Endometrium (tissue), 2 donors: Measurements from ENCODE around the gene POLDIP2.

Source experiments
- FAIRE-seq: peaks from 2 replicates; lab custom pipeline; 2012; peaks lifted over from hg19 to GRCh38; lab: Jason Lieb, UNC
- donor health status: control.
- donor health status: control.

POLDIP2 gene

DNA sequence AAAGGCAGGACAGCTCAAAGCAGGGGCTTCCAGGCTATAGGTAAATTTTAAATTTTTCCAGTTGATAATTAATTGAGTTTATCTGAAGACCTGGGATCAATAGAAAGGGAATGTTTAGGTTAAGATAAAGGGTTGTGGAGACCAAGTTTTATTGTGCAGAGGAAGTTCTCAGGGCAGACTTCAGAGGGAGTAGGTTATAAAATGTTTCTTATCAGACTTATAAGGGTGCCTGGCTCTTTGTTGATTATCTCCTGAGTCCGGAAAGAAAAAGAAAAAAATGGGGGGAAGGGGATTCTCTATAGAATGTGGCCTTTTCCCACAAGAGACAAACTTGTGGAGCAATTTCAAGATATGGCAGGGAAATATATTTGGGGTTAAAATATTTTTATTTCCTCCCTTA is 32.8 kb upstream of the POLDIP2 start:
- no peak for FAIRE-seq

DNA sequence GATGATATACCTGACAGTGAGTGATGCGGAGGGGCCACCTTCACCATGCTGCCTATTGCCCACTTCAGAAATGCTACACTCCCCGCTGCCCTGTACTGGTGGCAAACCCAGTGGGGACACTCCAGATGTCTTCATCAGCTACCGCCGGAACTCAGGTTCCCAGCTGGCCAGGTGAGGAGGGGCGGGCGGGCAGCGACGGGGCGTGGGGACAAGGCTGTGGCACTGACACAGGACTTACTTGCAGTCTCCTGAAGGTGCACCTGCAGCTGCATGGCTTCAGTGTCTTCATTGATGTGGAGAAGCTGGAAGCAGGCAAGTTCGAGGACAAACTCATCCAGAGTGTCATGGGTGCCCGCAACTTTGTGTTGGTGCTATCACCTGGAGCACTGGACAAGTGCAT is 30.8 kb upstream of the POLDIP2 start:
- FAIRE-seq, result no peak

DNA sequence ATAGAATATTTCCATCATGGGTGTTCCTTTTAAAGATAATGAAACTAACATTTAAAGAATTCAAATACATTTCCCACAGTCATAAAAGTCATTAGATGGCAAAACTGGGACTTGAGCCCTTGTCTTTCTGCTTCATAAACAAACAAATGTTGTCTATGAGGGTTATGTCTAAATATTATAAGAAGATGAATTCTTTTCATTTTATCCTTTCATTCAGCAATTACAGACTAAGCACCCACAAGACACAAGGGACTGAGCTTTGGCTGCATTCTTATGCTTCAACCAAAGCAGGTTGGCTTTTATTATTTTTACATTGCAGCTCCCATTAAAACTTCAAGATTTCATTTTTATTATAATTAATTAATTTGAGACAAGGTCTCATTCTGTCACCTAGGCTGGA is 29.1 kb upstream of the POLDIP2 start:
- FAIRE-seq, result no peak

DNA sequence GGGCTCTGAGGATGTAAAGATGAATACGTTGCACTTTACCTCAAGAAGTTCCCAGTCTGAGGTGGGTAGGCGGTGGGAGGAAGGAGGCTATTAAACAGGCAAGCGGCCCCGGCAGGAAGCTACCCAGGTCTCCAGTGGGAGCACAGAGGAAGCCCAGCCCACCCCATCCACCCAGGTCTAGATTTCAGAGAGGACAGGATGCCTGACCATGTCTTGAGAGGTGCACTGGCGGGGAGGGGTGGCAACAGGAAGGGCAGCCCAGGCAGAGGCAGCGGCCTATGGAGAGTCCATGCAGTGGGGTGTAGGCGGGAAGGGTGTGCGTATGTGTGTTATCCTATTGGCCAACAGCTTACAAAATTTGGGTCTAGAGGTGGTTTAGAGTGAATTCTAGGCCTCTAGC is 28.1 kb upstream of the POLDIP2 start:
- no peak for FAIRE-seq

DNA sequence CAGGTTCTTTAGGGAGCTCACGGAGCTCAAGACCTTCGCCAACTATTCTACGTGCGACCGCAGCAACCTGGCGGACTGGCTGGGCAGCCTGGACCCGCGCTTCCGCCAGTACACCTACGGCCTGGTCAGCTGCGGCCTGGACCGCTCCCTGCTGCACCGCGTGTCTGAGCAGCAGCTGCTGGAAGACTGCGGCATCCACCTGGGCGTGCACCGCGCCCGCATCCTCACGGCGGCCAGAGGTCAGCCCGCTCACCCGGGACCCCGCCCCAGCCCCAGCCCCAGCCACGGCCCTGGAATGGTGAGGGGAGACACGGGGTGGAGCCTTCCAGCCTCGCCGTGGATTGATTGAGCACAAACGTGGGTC is 27.7 kb upstream of the POLDIP2 start:
- FAIRE-seq, result no peak

DNA sequence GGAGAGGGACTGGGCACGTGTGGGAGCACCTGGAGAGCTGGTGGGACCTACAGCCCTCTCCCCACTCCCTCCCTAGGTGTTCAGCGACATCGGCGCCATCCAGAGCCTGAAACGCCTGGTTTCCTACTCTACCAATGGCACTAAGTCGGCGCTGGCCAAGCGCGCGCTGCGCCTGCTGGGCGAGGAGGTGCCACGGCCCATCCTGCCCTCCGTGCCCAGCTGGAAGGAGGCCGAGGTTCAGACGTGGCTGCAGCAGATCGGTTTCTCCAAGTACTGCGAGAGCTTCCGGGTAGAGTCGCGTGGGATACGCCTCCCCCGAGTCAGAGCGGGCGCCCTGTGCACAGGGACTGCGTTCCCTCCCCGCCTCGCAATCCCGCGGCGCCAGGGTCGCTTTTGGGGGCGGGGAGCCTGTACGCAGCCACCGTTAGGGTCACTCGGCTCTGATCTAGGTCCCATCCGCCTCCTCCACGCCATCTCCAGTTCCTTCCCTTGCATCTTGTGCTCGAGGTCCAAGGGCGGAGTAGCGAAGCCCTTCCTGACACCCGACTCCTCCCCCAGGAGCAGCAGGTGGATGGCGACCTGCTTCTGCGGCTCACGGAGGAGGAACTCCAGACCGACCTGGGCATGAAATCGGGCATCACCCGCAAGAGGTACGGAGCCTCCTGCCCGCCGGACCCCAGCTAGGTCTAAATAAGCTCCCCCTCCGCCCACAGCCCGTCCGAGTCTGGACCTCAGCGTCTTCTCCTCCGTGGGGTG is 27.1 kb upstream of the POLDIP2 start:
- no peak for FAIRE-seq

DNA sequence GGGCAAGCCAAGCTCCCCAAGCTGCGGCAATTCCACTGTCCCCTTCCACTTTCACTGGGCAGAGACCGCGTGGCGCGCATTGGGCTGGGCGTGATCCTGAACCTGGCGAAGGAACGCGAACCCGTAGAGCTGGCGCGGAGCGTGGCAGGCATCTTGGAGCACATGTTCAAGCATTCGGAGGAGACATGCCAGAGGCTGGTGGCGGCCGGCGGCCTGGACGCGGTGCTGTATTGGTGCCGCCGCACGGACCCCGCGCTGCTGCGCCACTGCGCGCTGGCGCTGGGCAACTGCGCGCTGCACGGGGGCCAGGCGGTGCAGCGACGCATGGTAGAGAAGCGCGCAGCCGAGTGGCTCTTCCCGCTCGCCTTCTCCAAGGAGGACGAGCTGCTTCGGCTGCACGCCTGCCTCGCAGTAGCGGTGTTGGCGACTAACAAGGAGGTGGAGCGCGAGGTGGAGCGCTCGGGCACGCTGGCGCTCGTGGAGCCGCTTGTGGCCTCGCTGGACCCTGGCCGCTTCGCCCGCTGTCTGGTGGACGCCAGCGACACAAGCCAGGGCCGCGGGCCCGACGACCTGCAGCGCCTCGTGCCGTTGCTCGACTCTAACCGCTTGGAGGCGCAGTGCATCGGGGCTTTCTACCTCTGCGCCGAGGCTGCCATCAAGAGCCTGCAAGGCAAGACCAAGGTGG is 24.0 kb upstream of the POLDIP2 start:
- FAIRE-seq, result no peak

DNA sequence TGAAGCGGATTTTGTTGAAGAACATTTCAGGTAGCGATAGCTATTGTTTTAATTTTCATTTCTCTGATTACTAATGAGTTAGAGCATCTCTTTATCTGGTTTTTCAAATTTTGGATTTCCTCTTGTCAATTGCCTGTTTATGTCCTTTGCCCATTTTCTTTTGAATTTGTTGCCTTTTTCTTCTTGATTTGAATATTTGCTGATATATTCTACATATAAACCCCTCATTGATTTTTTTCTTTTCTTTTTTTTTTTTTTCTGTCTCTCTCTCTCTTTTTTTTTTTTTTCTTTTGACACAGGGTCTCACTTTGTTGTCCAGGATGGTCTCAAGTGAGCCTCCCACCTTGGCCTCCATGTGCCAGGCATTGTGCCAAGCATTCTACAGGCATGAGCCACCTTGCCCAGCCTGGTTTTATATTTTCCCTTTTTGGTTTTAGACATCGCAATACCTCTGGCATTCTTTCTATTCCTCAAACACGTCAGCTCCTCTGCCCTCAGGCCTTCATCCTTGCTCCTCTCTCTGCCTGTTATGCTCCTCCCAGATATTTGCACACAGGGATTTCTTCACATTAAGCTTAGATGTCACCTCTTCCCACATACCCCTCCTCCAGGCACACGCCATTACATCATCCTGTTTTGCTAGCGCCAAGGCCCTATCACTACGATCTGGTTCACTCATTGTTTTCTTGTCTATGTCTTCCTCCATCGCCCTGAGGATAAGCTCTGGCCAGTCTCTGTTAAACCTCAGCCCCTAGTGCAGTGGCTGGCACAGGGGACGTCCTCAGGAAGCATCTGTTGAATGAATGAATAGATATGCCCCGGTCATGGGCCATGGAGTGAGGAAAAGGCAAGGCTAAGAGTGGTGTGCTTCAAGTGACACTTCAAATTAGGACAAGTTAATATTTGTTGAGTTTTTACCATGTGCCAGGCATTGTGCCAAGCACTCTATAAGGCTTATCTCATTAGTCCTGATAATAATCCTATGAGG is 22.8 kb upstream of the POLDIP2 start:
- no peak for FAIRE-seq

DNA sequence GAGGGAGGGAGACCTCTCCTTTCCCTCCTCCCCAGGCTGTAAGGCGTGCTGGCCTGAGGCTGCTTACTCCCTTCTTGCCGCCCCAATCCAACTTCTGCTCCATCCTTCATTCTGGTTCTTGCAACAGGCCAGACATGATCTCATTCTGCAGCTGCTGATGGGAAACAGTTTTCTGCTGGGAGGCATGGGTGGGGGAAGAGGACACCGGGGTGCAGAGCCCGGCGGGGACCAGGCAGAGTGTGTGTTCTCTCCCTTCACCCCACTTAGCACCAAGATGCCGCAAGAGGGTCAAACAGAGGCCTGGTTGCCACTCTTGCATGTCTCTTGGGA is 15.6 kb upstream of the POLDIP2 start:
- FAIRE-seq, result no peak

DNA sequence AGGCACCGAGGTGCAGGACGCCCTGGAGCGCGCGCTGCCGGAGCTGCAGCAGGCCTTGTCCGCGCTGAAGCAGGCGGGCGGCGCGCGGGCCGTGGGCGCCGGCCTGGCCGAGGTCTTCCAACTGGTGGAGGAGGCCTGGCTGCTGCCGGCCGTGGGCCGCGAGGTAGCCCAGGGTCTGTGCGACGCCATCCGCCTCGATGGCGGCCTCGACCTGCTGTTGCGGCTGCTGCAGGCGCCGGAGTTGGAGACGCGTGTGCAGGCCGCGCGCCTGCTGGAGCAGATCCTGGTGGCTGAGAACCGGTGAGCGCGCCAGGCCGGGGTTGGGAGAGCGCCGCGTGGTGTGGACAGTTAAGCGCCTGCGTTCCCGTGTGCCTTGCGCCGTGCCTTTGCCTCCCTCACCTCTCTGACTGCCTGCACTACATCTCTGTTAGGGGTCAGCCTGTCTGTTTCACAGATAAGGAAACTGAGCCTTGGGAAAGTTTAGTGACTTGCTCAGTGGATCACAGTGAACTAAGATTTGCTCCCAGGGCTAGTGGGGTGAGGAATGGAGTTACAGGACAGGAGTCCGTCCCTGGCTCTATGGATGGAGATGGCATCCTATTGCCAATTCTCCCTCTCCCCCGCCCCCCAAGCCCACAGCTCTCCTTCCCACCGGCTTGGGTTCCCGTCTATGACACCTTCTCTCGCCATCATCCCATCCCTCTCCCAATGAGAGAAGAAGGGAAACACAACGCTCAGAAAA is 15.0 kb upstream of the POLDIP2 start:
- FAIRE-seq, result no peak

DNA sequence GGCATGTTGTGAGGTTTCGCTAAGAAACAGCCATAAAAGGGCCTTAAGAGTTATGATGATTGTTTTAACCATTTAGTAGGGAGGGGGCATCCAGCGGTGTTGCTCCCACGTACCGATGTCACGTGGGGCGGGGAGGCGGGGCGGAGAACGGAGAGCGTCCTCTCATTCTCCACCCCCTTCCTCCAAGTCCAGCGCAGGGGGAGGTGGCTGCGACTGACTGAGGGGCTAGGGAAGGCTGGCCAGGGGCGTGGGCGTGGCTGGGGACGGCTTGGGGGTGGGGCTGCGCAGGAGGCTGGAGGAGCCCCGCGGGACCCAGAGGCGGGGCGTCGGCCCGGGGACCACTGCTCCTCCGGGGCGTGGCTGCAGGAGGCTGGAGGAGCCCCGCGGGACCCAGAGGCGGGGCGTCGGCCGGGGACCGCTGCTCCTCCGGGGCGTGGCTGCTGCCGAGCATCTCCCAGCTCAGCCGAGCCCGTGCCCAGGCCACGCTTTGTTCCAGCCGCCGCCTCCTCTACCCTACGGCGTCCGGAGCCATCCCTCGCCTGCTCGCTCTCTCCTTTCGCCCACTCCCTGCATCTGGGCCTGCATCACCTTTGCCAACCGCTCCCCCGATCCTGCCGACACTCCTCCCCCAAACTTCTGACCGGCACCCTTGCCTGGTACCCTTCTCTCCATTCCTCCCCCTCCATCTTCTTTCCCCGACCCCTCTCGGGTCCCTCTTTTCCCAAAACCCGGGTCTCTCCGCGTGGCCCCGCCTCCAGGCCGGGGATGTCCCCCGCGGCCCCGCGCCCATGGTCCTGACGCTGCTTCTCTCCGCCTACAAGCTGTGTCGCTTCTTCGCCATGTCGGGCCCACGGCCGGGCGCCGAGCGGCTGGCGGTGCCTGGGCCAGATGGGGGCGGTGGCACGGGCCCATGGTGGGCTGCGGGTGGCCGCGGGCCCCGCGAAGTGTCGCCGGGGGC is 14.2 kb upstream of the POLDIP2 start, which contains the start of gene SARM1:
SARM1 (plus strand) TSS at position 450 of the 958 bp plus-strand sequence; CDS start at position 789, 339 bp downstream.
- FAIRE-seq, result no peak

DNA sequence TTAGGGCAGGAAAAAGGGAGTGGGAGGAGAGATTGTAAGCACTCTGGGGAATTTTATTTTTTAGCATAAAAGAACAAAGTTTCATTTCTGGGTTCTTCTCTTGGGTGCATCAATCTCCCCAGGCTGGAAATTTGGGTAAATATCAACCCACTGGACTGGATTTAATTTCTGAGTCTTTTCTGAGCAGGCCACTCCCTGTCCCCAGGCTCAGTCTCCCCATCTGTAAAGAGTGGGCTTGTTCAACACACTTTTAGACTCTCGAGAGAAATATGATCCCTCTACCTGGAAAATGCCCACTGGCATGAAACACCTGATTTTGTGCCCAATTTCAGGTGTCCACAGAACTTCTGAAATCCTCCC is 13.4 kb upstream of the POLDIP2 start:
- no peak for FAIRE-seq

DNA sequence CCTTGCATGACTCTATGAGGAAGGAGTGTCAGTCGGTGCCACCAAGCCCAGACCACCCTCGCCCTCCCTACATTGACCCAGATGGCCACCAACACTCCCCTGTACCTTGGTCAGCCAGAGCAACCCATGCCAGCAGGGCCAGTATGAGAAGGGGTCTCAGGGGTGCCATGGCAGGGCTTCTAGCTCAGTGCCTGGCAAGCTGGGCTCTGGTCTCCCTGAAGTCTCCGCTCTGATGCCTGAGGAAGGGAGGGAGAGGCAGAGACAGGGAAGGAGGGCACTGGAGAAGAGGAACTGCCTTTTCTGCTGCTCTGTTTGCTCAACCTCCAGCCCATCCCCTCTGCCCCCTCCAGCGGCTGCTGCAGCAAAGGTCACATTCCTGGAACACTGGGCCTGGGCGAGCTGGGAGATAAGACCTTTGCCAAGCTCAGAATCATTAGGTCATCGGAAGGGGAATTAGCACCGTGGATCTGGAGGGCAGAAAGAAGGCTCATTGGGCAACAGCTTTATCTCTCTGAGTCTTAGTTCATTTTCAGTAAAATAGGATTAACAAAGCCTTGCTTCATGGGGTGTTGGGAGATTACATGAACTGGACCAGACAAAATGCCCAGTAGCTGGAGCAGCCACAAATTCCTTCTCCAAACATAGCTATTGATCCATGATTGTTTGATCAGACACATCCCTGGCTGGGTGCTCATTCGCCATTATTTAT is 12.9 kb upstream of the POLDIP2 start, which contains the start of gene VTN:
VTN (minus strand) TSS at position 273 of the 709 bp plus-strand sequence; CDS start at position 169, 104 bp downstream.
- FAIRE-seq, result no peak

DNA sequence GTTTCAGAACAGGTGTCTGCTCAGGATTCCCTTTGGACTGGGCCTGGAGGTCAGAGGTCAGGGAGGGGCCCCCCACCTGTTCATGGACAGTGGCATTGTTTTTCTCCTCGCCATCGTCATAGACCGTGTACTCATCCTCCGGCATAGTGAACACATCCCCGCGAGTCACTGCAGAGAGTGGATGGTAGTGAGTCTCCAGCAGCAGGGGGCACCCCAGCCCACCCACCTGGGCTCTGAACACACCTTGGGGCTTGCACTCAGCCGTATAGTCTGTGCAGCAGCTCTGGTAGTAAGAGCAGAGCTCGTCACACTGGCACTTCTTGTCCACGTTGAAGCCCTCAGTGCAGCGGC is 12.3 kb upstream of the POLDIP2 start:
- FAIRE-seq, result no peak

DNA sequence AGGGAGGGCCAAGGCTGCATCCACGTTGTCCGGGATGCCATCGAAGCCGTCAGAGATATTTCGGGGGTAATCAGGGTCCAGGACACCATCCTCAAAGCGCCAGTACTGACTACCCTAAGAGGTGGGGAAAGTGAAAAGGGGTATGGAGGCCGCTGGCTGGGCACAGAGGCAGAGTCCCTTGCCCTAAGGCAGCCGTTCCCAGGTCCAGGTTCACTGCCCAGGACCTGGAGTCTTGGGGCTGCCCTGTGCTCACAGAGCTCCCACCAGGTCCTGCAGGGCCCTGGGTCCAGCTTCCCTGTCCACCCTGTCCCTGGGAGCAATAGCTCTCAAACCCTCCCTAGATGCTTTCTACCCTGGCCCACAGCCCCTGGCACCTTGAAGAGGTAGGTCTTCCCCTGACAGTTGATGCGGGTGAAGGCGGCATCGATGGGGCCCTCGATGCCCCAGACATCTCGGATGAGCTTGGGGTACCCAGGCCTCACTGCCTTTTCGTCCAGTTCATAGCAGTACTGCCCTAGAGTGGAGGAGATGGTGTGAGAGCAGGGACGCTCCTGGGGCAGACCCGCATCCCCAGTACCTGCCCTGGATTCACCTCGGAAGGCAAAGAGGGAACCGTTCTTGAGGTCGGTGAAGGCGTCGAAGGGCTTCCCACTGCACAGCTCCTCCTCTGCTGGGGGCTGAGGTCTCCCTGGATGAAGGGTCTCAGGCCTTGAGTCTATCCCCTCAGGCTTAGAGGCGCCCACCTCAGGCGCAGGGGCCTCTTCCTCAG is 11.8 kb upstream of the POLDIP2 start:
- FAIRE-seq, result no peak

DNA sequence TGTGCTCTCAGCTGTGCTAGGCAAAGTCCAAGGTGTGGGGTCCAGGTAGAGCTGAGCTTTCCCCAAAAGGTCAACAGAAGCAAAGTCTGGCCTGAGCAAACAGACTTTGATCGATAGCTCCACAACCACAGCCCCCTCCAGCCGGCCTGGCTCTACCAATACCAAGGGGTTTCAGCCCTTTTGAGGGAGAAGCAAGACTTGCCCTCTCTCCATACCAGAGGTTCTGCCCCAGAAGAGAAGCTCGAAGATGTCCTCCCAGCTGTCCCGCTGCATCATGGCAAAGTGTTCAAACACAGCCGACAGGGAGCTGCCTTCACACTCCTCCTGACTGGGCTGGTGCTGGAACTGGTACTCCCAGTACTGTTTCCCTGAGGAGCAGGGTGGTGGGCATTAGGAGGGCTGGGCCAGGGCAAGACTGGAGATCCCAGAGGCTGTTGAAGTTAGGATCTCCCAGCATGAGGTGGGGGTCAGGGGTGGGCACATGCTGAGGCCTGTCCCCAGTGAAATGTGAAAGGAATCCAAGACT is 11.0 kb upstream of the POLDIP2 start:
- no peak for FAIRE-seq

DNA sequence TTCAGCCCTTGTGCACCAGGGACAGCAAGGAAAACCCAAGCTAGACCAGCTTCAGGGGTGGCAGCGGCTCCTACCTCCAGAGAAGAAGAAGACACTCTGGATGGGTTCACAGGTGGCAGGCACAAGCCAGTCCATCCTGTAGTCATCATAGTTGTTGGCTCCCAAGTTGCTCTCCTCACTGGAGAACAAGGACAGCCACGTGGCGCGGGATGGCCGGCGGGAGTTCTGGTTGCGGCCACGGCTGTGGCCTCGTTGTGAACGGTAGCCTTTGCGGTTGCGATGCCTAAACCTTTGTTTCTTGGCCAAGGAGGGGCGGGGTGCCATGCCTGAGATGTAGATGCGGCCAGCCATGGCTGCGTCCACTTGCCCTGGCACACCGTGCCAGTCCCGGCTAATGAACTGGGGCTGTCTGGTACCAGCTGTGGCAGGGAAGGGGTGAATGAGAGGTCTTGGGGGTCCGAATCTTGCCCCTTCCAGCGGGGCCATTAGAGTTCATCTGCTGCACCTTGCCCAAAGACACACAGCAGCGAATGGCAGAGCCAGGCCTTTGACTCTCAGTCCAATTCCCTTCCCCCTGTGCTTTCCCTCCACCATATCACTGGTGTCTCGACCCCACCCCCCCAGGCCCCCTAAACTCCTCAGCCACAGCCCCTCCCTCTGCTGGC is 10.4 kb upstream of the POLDIP2 start:
- FAIRE-seq, result no peak

DNA sequence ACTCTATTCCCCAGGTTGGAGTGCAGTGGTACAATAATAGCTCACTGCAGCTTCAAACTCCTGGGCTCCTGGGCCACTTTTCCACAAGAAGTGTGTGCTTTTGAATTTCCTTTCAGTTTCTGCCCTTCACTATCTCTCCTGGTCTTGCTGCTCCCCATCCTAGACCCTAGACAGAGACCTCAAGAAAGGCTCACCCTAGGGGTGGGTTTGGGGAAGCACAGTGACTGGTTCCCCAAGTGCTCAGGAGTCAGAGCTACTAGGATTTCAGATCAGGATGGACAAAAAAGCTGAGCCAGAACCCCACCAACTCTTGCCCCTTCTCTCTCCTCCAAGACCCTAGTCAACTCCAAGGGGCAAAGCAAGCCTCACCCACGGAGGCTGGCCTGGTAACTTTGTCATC is 9.3 kb upstream of the POLDIP2 start:
- FAIRE-seq, result no peak

DNA sequence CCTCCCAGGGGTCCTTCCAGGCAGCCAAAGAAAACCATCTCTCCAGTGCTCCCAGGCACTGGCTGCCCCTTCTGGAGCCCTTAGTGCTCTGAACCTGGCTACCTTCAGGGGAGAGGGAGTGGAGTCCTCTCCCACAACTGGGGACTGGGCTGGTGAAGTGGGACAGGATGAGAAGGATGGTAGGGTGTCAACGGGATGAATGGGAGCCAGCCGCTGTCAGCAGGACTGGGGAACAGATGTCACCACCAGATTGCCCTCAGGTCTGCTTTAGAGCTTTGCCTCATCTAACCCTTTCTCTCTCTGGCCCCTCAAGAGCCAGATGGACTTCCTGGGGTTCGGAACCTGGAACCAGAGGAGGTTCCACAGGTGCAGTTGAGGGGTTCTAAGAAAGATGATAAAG is 8.2 kb upstream of the POLDIP2 start:
- FAIRE-seq, result no peak
